ENCODE measurements around the gene ANKRD33B. TPM values are rescaled to one million over a fixed set of nuclear protein-coding genes. Genes with fewer than 3 reads are reported as not detected.

The ANKRD33B gene
- total RNA-seq, 1 experiment from 2014 or later = 3.1 TPM

GRCh38 chr5:10699281-10699874 is 135.5 kb downstream of the ANKRD33B start:
- intact Hi-C loops (cut with micrococcal nuclease) = loop anchor here (5.0 to 10.0 kb wide), 4 partner anchors 158 to 1025 kb away; no protein-coding TSS in a partner anchor
- no peak for TF ChIP-seq CTCF (IDR thresholded peaks at IDR 0.05; ENCODE audit: unreplicated experiment)
- H3K27me3 Mint-ChIP-seq (ENCODE audit: insufficient read depth, unreplicated experiment) = no peaks in the 10 kb centered on the region
- H3K27ac Mint-ChIP-seq (ENCODE audit: low read depth, unreplicated experiment) = no peak overlapping the region
- H3K4me3 Mint-ChIP-seq (ENCODE audit: unreplicated experiment) = no peak overlapping the region
- no peak for DNase-seq (ENCODE audit: unreplicated experiment)
- no TSS peak for BruUV-seq (replicated peaks)
- POLR2A ChIA-PET = no interaction called here
- CTCF ChIA-PET = interaction anchor here (0.6 to 1.1 kb wide), 5 partner anchors 10 to 808 kb away, joined by 3 read pairs; no protein-coding TSS in a partner anchor
- H3K9me3 Mint-ChIP-seq (ENCODE audit: unreplicated experiment) = no peaks in the 10 kb centered on the region
- peaks cover 30% of the 10 kb centered on the region for H3K4me1 Mint-ChIP-seq (ENCODE audit: insufficient read depth, unreplicated experiment)
- H3K36me3 Mint-ChIP-seq (ENCODE audit: insufficient read depth, unreplicated experiment) = no peaks in the 10 kb centered on the region

DNA sequence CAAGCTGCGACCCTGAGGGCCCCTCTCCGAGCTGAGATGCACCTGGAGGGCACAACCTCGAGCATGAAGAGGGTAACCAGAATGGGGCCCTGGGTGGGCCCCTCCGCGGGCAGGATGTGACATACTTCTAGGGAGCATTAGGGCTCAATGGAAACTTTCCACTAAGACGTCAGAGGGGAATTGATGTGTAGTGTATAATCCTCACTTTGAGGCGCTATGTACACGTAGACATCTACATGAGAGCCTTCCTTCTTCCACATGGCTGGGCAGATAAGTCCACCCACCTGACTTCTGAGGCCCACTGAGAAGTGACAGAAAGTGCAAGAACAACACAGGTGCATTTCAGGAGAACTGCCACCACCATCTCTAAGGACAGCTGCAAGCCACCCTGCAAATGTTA is 136.1 kb downstream of the ANKRD33B start:
- Mint-ChIP-seq H3K4me1 (ENCODE audit: insufficient read depth, unreplicated experiment) (peaks cover 34% of the 10 kb centered on the region), H3K27me3 (ENCODE audit: insufficient read depth, unreplicated experiment) (no peaks in the 10 kb centered on the region), H3K36me3 (ENCODE audit: insufficient read depth, unreplicated experiment) (no peaks in the 10 kb centered on the region), H3K27ac (ENCODE audit: low read depth, unreplicated experiment) (no peak overlapping the region), H3K9me3 (ENCODE audit: unreplicated experiment) (no peaks in the 10 kb centered on the region), H3K4me3 (ENCODE audit: unreplicated experiment) (no peak overlapping the region)
- no peak for TF ChIP-seq CTCF (IDR thresholded peaks at IDR 0.05; ENCODE audit: unreplicated experiment)
- ChIA-PET POLR2A (interaction anchor here (0.7 kb wide), 1 partner anchor 33 kb away, joined by 4 read pairs; no protein-coding TSS in a partner anchor), CTCF (interaction anchor here (0.7 to 3.4 kb wide), 2 partner anchors 10 to 807 kb away, joined by 3 to 15 read pairs; no protein-coding TSS in a partner anchor)
- intact Hi-C loops (cut with micrococcal nuclease) = loop anchor here (5.0 to 10.0 kb wide), 4 partner anchors 157 to 1025 kb away; no protein-coding TSS in a partner anchor
- BruUV-seq (replicated peaks) = no TSS peak
- no peak for DNase-seq (ENCODE audit: unreplicated experiment)

DNA sequence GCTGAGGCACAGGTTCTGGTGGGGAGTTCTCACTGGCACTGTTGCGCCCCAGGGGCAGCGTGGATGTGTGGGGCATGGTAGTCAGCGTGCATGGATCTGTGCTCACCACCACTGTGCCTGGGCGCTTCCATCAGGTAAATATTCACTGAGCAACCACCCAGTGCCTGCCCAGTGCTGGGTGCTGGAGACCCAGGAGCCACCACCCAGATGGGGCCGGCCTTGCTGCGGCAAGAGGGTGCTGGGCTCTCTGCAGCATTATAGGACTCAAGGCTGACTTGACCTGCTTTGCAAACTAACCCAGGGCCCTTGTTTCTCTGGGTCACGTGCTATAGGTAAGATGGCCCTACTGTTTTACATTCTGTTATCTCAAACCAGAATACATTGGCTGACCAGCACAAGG is 136.6 kb downstream of the ANKRD33B start:
- BruUV-seq (replicated peaks) = no TSS peak
- Mint-ChIP-seq H3K9me3 (ENCODE audit: unreplicated experiment) (no peaks in the 10 kb centered on the region), H3K36me3 (ENCODE audit: insufficient read depth, unreplicated experiment) (no peaks in the 10 kb centered on the region), H3K27me3 (ENCODE audit: insufficient read depth, unreplicated experiment) (no peaks in the 10 kb centered on the region), H3K4me1 (ENCODE audit: insufficient read depth, unreplicated experiment) (peaks cover 34% of the 10 kb centered on the region), H3K27ac (ENCODE audit: low read depth, unreplicated experiment) (no peak overlapping the region), H3K4me3 (ENCODE audit: unreplicated experiment) (no peak overlapping the region)
- intact Hi-C loops (cut with micrococcal nuclease) = no loop called here
- CTCF ChIA-PET = interaction anchor here (0.5 to 3.4 kb wide), 5 partner anchors 10 to 775 kb away, joined by 4 to 16 read pairs (median 6); no protein-coding TSS in a partner anchor
- no peak for TF ChIP-seq CTCF (IDR thresholded peaks at IDR 0.05; ENCODE audit: unreplicated experiment)
- DNase-seq (ENCODE audit: unreplicated experiment) = no peak
- POLR2A ChIA-PET = interaction anchor here (0.7 kb wide), 1 partner anchor 32 kb away, joined by 4 read pairs; no protein-coding TSS in a partner anchor

DNA sequence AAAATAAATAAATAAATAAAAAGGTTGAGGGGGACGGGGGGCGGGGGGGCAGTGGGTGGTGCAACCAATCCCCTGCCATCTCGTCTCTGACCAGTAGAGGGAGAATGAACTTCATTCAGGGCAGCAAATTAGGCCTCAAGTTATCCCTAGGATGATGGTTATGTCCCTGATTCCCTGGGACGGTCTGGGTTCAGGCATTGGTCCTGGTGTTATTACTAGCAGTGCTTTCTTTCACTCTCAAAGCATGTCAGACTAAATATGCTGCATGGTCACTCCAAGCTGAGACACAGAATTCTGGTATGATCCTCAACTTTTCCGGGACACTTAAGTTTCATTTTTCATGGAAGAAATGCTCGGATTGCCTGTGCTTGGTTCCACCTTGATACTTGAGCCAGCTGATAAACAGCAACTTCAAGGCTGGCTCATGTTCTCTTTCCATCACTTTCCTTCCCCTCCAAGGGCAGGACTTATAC is 137.7 kb downstream of the ANKRD33B start:
- DNase-seq (ENCODE audit: unreplicated experiment) = peak; percentile 57
- peak overlapping the region; percentile 30 for H3K27ac Mint-ChIP-seq (ENCODE audit: low read depth, unreplicated experiment)

More for the DNA sequence above, 137.7 kb downstream of the ANKRD33B start:
- ChIA-PET CTCF (interaction anchor here (0.7 to 3.4 kb wide), 22 partner anchors 8 to 1003 kb away, joined by 3 to 16 read pairs (median 4); no protein-coding TSS in a partner anchor), POLR2A (interaction anchor here (1.6 kb wide), 1 partner anchor 44 kb away, joined by 3 read pairs; no protein-coding TSS in a partner anchor)
- Mint-ChIP-seq H3K36me3 (ENCODE audit: insufficient read depth, unreplicated experiment) (no peaks in the 10 kb centered on the region), H3K9me3 (ENCODE audit: unreplicated experiment) (no peaks in the 10 kb centered on the region), H3K27me3 (ENCODE audit: insufficient read depth, unreplicated experiment) (no peaks in the 10 kb centered on the region), H3K4me1 (ENCODE audit: insufficient read depth, unreplicated experiment) (peaks cover 39% of the 10 kb centered on the region), H3K4me3 (ENCODE audit: unreplicated experiment) (no peak overlapping the region)
- BruUV-seq (replicated peaks) = no TSS peak
- peak; percentile 72 for TF ChIP-seq CTCF (IDR thresholded peaks at IDR 0.05; ENCODE audit: unreplicated experiment)
- intact Hi-C loops (cut with micrococcal nuclease) = no loop called here
